Inferior parietal cortex (tissue), 1 donor: ENCODE results near the gene OR4C13.
"Not testable (repeated sequence)": the region's sequence is repeated elsewhere in the genome, so short reads cannot be mapped to it uniquely, and the experiment has no call there.

Experiments
- DNase-seq: peaks from one replicate; pipeline ENCODE4 v3.0.0-alpha.2; 2016; ENCODE audit errors: extremely low spot score

The OR4C13 gene

DNA sequence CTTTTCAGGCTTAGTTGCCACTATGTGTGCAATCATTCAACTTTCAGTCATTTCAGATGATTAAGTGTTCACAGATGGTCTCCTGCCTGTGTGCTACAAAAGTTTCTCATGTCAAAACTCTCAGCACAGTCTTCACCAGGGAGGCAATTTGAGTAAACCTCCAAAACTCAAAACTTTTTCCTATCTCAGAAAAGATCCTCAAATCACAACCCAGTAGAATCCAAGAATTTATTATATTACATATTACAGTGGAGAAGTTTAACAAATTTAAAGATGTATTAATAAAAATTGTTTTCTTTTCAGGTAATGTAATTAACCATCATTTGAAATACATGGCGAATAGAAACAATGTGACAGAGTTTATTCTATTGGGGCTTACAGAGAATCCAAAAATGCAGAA lies at the start of gene OR4C13:
OR4C13 (plus strand) TSS at position 301 of the 400 bp plus-strand sequence; CDS start at position 333, 32 bp downstream.
- DNase-seq, result no peak

GRCh38 chr11:49911516-49911915 lies 40.7 kb upstream of the OR4C13 start:
- not testable (repeated sequence) for DNase-seq

GRCh38 chr11:49948701-49949100 lies 3.5 kb upstream of the OR4C13 start:
- DNase-seq, result not testable (repeated sequence)

DNA sequence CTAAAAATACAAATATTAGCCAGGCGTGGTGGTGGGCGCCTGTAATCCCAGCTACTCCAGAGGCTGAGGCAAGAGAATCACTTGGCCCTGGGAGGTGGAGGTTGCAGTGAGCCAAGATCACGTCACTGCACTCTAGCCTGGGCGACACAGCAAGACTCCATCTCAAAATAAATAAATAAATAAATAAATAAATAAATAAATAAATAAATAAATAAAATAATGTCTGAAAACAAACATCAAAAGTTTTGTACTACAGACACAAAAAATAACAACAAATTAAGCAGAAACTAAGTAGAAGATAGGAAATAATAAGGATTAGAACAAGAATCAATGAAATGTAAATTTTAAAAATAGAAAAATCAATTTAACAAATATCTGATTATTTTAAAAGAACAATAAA lies 21.2 kb downstream of the OR4C13 start:
- not testable (repeated sequence) for DNase-seq

GRCh38 chr11:49982435-49982834 lies 30.2 kb downstream of the OR4C13 start, which contains the start of gene OR4C12:
Gene OR4C12 (minus strand): TSS chr11:49982535. CDS start chr11:49982501, 34 bp downstream.
- DNase-seq, result not testable (repeated sequence)

GRCh38 chr11:49995565-49995964 lies 43.4 kb downstream of the OR4C13 start:
- DNase-seq, result peak; percentile 82
